K562 (cell line): ENCODE data around the gene BHLHE40. TPM values are rescaled to one million over a fixed set of nuclear protein-coding genes. Genes with fewer than 3 reads are reported as not detected.
A peak's percentile ranks its signal among the peaks of the same experiment; 100 is the strongest.

Source experiments
- E2F8 ChIP-seq: fragments of 450-650 bp; IDR thresholded peaks from 2 replicates; pipeline ENCODE4 v1.7.1; 2018; ENCODE audit warnings: mild to moderate bottlenecking, low read depth; ENCODE audit not compliant: partially characterized antibody
- JUN ChIP-seq, 2 experiments: sonication (generic) in 1 of 2; formaldehyde crosslinking in 1 of 2; IDR thresholded peaks; 2 replicates each; pipeline versions ENCODE4 v1.6.1 to v1.8.0; 2012 to 2022; ENCODE audit warnings: borderline replicate concordance in 2 of 2, mild to moderate bottlenecking in 2 of 2, improper control_type of control experiment in 1 of 2, low read depth in 1 of 2, low read length in 1 of 2, missing genetic modification reagents in 1 of 2
- KDM5B ChIP-seq: fragments of 200-600 bp; sonication (generic); IDR thresholded peaks from 2 replicates; pipeline ENCODE4 v1.6.1; 2012; ENCODE audit warnings: low read depth, mild to moderate bottlenecking, moderate library complexity, low read length, control low read depth, inconsistent platforms; ENCODE audit not compliant: insufficient replicate concordance
- PHF8 ChIP-seq: fragments of 200-600 bp; sonication (generic); IDR thresholded peaks from 2 replicates; pipeline ENCODE4 v1.6.1; 2012; ENCODE audit warnings: mixed run types, mild to moderate bottlenecking, inconsistent platforms, low read length, moderate library complexity, borderline replicate concordance
- POLR2A ChIP-seq: fragments of 450-650 bp; conservative IDR thresholded peaks from 2 replicates; pipeline ENCODE4 v1.6.1; 2016
- REST ChIP-seq, 2 experiments: fragments of 450-650 bp; formaldehyde crosslinking in 1 of 2; IDR thresholded peaks; 2 replicates each; pipeline versions ENCODE4 v1.4.0 to v1.6.1; 2014 to 2020; ENCODE audit warnings: mild to moderate bottlenecking in 2 of 2, borderline replicate concordance in 1 of 2, low read depth in 1 of 2
- RNF219 ChIP-seq: fragments of 250-450 bp; sonication (Bioruptor Pico); IDR thresholded peaks from 2 replicates; pipeline ENCODE4 v1.5.0; 2022; ENCODE audit warnings: mild to moderate bottlenecking
- ZBTB2 ChIP-seq: fragments of 450-650 bp; IDR thresholded peaks from 2 replicates; pipeline ENCODE4 v1.6.1; 2016; ENCODE audit warnings: antibody characterized with exemption
- polyA plus RNA-seq, 8 experiments: library from polyadenylated mRNA; depleted of rRNA in 4 of 8; stranded (reverse) in 5 of 8; unstranded in 3 of 8; fragments of >200 nt; fragmentation: Nextera tagmentation in 2 of 8; fragmentation: Illumina TruSeq in 1 of 8; extraction: Ambion mirVana in 2 of 8; extraction: Trizol in 1 of 8; gene quantifications; 2 replicates each; pipeline versions ENCODE4 v1.2.1 to v1.2.3, GENCODE V29; 2011 to 2014; ENCODE audit warnings: inconsistent platforms in 1 of 8, missing spikeins in 1 of 8
- total RNA-seq, 7 experiments: library from RNA; depleted of rRNA in 6 of 7; stranded (reverse); fragments of >200 nt in 6 of 7; fragmentation: Illumina TruSeq in 2 of 7; extraction: Trizol in 2 of 7; gene quantifications; 2 replicates each; pipeline versions ENCODE4 v1.2.1 to v1.2.3, GENCODE V29; 2011 to 2021; ENCODE audit warnings: low replicate concordance in 1 of 7

Gene BHLHE40
- total and polyA plus RNA-seq, 9 of the 15 experiments (the other 6 are each of a cell fraction or from before 2014, with no cell fraction given), result 12.0 to 83.9 (median 31.4) TPM

GRCh38 chr3:4982773-4983738 lies 3.8 kb downstream of the BHLHE40 start (continued):
- TF ChIP-seq ZBTB2 (no peak), POLR2A (0 out of 2 replicates have a peak, but pooled peaks have one; percentile 6), PHF8 (peak; percentile 25; the same call in 1 of the 2 replicates), JUN (IDR thresholded peaks at IDR 0.05; ENCODE audit: borderline replicate concordance, low read depth, low read length) (no peak), JUN (CRISPR knock-in tag; IDR thresholded peaks at IDR 0.05; ENCODE audit: borderline replicate concordance) (no peak), E2F8 (no peak), REST (IDR thresholded peaks at IDR 0.05; ENCODE audit: borderline replicate concordance) (no peak), REST (CRISPR knock-in tag; IDR thresholded peaks at IDR 0.05; ENCODE audit: low read depth) (0 out of 2 replicates have a peak, but pooled peaks have one; percentile 33), RNF219 (CRISPR knock-in tag) (0 out of 2 replicates have a peak, but pooled peaks have one; percentile 24), KDM5B (peak; percentile 42)
